GM19238 (cell line): ENCODE results near the gene GPR137C.
A peak's percentile ranks its signal among the peaks of the same experiment; 100 is the strongest.

Experiments
- DNase-seq: peaks from one replicate; pipeline ENCODE4 v3.0.0; 2011; ENCODE audit warnings: low spot score; ENCODE audit not compliant: insufficient read length

The GPR137C gene, protein sequence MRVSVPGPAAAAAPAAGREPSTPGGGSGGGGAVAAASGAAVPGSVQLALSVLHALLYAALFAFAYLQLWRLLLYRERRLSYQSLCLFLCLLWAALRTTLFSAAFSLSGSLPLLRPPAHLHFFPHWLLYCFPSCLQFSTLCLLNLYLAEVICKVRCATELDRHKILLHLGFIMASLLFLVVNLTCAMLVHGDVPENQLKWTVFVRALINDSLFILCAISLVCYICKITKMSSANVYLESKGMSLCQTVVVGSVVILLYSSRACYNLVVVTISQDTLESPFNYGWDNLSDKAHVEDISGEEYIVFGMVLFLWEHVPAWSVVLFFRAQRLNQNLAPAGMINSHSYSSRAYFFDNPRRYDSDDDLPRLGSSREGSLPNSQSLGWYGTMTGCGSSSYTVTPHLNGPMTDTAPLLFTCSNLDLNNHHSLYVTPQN

DNA sequence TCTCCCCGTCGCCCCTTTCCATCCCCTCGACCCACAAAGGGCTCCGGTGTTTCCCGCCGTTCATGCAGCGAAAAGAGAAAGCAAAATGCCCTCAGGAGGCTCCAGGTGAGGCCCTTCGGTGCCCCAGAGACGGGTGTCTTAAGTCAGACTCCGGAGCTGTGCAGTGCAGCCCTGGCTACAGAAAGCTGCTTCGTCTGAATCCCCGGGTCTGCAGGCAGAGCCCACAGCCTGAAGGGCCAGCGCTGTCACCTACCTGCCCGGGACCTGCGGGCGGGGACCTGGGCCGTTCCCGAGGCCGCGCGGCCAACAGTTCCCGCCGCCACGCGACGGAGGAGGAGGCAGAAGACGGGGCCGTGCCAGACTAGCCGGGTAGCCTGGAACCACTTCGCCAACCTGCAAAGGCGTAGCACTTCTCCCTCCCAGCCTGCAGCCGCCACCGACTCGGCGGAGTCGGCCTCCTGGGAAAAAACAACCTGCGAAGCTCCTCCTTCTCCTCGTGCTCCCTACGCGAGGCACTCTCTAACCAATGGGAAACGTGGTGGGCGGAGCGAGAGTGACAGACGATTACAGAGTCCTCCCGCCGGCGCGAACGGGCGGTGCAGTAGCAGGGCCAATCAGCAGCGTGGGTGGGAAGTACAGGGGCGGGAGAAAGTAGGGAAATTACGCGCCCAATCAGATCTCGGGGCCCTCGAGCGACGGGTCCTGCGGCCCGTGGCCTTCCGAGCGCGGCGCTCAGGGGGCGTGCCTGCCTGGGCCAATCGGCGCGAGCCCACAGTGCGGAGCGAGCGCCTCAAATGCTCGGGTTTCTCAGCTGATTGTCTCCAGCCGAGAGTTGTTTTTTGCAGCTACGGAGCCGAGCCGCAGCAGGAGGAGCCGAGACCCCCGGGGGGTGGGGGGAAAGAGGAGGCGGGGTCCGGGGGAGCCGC lies at the start of gene GPR137C, which contains the start of gene TXNDC16:
Gene GPR137C, plus strand, starts transcription at position 774 of the 926 bp plus-strand sequence. CDS start 312 bp downstream, outside the sequence.
Gene TXNDC16, minus strand, starts transcription at position 443 of the 926 bp plus-strand sequence. CDS start 8,948 bp downstream, outside the sequence.
- DNase-seq, result peak; percentile 89

DNA sequence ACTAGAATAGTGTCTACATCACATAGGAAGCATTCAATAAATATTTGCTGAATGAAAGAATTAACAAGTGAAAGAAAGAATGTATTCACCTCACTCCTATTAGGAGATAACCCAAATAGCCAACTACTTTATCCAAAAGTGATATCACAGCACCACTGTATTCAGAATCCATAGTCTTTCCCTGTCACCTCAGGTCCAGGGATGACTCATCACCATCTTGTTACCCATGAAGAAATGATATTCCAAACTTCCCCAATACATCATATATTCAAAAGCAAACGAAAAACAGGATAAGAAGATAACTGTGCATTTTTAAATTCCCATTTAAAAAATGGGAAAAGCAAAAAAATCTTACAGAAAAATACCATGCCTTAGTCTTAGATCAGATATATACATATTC lies 39.4 kb upstream of the GPR137C start:
- no peak for DNase-seq

DNA sequence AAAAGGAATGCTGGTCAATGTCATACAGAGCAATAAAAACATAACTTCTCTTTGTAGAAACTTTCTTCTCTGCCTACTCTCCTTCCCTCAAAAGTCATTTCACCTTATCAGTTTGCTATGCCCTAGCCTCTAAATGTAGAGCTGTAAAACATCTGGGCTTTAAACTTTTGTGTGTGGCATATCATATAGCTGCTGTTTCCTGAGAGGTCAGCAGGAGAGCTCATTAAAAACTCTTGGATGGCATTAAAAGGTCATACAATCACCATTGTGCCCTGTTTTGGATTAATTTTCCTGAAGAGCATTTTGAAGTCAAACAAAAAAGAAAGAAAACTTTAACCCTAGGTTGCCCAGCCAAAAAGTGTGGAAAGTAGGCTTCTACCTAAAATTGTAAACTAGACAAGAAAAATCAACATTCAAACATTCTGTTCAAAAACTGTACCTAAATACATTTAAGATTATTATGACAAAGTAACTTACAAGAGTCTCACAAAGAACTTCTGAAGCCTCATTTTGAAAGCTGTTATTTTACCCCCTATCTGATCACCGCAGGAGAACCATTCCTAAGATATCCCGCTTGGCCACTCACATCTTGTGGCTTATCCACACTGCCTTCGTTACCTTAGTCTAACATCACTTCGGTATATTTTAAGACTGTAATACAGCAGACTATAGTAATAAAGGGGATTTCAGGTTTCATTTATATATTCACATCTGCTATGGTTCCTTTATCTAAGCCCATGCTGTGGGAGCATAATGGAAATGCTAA lies 38.4 kb upstream of the GPR137C start:
- no peak for DNase-seq

DNA sequence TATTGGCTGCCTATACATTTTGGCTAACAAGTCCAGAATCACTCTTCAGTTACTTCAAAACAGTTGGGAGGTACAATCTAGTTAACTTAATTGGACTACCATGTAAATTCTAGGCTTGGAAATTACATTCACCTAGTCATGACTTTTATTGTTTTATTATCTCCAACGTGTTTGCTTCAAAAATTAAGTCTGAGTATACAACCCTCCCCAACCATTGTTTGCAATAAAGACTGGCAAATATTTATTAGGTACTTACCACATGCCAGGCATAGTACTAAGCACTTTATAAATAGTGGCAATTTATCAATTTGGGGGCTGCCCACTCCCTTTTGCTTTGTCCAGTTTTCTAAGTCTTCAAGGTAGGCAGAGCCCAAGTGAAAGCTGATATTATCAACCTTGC lies 30.6 kb upstream of the GPR137C start:
- DNase-seq, result no peak

DNA sequence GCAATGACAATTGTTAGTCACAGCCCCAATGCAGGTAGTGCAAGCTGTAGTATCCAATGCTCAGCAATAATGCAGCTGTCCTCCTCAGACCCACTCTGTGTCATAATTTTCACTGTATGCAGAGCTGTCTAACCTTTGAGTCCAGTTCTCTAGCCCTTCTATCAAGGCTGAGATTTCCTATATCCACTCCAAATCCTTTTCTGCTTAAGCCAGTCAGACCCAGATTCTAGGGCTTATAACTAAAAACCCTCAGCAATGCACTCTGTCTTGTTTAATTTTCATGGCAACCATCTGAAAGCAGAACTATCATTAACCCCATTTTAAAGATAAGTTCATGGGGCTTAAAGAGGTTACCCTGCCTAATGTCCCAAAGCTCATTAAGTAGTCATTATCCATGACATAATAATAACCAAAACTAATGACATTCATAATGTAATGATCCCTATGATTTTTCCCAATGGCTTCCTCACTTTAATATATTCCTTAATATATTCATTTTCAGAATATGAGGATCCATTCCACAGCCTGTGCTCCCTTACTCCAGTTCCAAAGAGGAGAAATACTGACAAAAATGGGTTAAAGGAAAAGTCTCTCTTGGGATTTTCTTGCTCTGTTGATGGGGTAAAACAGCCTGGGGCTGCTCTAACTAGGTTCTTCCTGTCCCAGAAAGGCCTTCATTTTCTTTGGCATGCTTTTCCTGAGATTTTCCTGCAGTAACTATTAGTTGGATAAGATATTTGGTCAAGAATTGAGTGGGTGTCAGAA lies 29.9 kb upstream of the GPR137C start:
- DNase-seq, result no peak

DNA sequence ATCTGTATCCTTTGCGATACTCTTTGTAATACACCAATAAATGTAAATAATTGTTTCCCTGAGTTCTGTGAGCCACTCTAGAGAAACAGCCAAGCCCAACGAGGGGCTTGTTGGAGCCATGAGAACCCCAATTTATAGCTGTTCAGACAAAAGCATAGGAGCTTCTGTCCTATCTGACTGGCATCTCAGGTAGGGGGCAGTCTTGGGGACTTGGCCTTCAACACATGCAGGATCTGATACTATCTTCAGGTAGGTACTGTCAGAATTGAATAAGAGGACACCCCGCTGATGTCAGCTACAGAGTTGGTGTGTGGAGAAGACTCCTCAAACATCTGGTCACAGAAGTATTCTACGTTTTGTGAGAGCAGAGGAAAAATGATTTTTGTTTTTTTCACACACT lies 25.6 kb upstream of the GPR137C start:
- DNase-seq, result no peak

DNA sequence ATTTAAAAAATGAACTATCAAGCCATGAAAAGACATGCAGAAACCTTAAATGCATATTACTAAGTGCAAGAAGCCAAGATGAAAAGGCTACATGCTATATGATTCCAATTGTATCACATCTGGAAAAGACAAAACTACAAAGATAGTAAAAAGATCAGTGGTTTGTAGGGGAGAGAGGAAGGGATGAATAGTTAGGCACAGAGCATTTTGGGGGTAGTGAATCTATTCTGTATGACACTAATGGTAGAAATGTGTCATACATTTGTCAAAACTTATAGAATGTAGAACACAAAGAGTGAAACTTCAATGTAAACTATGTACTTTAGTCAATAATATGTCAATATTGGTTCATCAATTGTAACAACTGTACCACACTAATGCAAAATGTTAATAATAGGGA lies 21.2 kb upstream of the GPR137C start:
- no peak for DNase-seq

- no peak for DNase-seq
Measured at GRCh38 chr14:52536269-52536668, 16.4 kb upstream of the GPR137C start.

GRCh38 chr14:52538623-52539022 lies 14.0 kb upstream of the GPR137C start:
- DNase-seq, result no peak

DNA sequence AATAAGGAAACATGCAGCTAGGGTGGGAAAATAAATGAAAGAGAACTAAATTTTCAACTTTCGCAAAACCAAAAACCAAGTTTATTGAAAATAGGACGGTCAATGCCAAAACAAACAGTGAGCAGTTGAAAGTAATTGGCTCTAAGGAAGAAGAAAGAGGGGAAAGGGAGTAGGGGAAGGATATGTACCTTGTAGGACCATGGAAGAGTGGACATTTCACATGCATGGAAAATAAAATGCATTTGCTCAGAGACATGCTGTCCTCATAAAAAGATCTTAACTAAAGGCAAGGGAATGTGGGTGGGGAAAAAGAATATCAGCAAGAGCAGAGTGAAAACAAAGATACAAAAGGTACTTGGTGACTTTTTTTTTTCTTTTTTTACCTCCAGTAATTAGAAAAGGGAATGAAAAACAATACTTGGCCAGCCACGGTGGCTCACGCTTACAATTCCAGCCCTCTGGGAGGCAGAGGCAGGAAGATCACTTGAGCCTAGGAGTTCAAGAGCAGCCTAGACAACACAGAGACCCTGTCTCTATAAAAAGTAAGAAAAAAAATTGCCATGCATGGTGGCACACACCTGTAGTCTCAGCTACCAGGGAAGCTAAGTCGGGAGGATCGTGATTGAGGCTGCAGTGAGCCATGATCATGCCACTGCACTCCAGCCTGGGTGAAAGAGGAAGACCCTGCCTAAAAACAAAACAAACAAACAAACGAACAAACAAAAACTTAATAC lies 6.9 kb upstream of the GPR137C start:
- no peak for DNase-seq

DNA sequence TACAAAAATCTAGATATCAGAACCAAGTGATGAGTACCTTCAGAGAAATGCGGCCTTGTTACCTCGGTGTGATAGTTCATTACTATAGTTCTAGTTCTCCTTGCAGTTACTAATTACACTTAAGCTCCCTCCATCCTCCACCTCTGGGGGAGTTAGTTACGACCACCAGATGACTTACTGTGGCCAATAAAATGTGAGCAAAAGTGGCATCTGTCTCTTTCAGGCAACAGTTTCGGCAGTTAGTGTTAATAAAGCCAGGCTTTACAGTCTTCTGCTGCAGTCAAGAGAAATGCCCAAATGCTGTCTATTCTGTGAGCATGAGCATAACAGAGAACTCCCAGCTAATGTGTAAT lies 6.3 kb upstream of the GPR137C start:
- no peak for DNase-seq

- no peak for DNase-seq
Measured at GRCh38 chr14:52547027-52547426, 5.6 kb upstream of the GPR137C start.

GRCh38 chr14:52547526-52547925 lies 5.1 kb upstream of the GPR137C start:
- DNase-seq, result no peak

DNA sequence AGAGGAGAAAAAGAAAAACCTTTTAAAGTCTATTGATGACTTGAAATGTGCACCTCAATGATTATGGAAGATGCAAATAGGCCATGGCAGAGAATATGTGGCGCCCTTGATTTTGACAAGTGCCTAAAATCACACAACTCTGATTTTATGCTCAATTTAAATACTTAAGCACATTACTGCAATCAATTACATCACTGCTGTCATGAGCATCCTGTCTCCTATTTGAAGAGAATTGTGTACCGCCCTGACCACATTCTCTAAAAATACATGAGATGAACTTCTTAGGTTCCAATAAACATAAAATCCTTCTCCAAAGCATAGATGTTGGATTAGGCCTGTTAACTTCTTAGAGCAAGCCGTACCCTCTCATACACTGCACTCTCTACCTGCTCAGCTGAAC lies 2.0 kb upstream of the GPR137C start:
- DNase-seq, result no peak

- DNase-seq, result no peak
Measured at GRCh38 chr14:52551205-52551604, 1.4 kb upstream of the GPR137C start.

DNA sequence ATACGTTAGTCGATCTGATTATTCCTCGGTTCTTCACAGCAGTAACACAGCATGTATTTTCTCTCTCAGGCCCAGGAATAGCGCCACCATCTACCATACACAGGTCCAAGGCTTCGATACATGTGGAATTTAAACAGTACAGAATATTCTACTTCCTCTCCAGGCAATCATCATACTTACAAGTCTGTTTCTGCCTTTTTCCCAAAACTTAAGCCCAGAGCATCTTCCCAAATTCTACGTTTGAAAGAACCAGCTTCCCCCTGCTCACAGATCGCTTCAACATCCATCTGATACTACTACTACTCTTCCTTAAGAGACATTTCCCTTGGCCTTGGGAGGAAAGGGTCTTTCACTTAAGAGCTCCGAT lies 957 bp upstream of the GPR137C start:
- DNase-seq, result no peak

GRCh38 chr14:52553002-52553670 lies 500 bp downstream of the GPR137C start:
- peak; percentile 19 for DNase-seq

GRCh38 chr14:52553671-52554575 lies 1.3 kb downstream of the GPR137C start:
- peak; percentile 10 for DNase-seq

- no peak for DNase-seq
Measured at GRCh38 chr14:52558688-52559087, 6.1 kb downstream of the GPR137C start.
